Nephron progenitor cell (in vitro differentiated cells): ENCODE measurements around the gene SIAH3.

Source experiments
- DNase-seq: peaks from one replicate; pipeline ENCODE4 v3.0.0; 2021
- H3K27ac Mint-ChIP-seq: 2 replicates; pipeline ENCODE4 v1.8.0; 2021; ENCODE audit warnings: mild to moderate bottlenecking, moderate library complexity, mixed read lengths
- H3K27me3 Mint-ChIP-seq: 2 replicates; pipeline ENCODE4 v1.8.0; 2021; ENCODE audit warnings: mild to moderate bottlenecking, low read depth, mixed read lengths; ENCODE audit not compliant: poor library complexity
- H3K36me3 Mint-ChIP-seq: 2 replicates; pipeline ENCODE4 v1.8.0; 2021; ENCODE audit warnings: low read depth, mixed read lengths
- H3K4me1 Mint-ChIP-seq: 2 replicates; pipeline ENCODE4 v1.8.0; 2021; ENCODE audit warnings: mixed read lengths
- H3K4me3 Mint-ChIP-seq: 2 replicates; pipeline ENCODE4 v1.8.0; 2021; ENCODE audit warnings: mild to moderate bottlenecking, moderate library complexity, mixed read lengths
- H3K9me3 Mint-ChIP-seq: 2 replicates; pipeline ENCODE4 v1.8.0; 2021; ENCODE audit warnings: mild to moderate bottlenecking, moderate library complexity, mixed read lengths
- CTCF ChIP-seq: fragments of 200-600 bp; sonication (generic); IDR thresholded peaks from 2 replicates; pipeline ENCODE4 v1.5.0; 2021; ENCODE audit warnings: antibody characterized with exemption

Gene SIAH3

GRCh38 chr13:45847554-45848224 is 3.9 kb downstream of the SIAH3 start:
- H3K27ac Mint-ChIP-seq, result no peak overlapping the region
- no peak for TF ChIP-seq CTCF
- DNase-seq, result no peak
- peaks cover 39% of the 10 kb centered on the region for H3K27me3 Mint-ChIP-seq
- no peaks in the 10 kb centered on the region for H3K9me3 Mint-ChIP-seq
- H3K36me3 Mint-ChIP-seq, result no peaks in the 10 kb centered on the region
- H3K4me1 Mint-ChIP-seq, result peaks cover 58% of the 10 kb centered on the region
- H3K4me3 Mint-ChIP-seq, result peak overlapping the region; percentile 11

- Mint-ChIP-seq H3K9me3 (no peaks in the 10 kb centered on the region), H3K27ac (no peak overlapping the region), H3K4me3 (no peak overlapping the region), H3K4me1 (peaks cover 52% of the 10 kb centered on the region), H3K27me3 (peaks cover 29% of the 10 kb centered on the region), H3K36me3 (no peaks in the 10 kb centered on the region)
- no peak for DNase-seq
- TF ChIP-seq CTCF, result no peak
Observed at GRCh38 chr13:45846681-45847080, 4.9 kb downstream of the SIAH3 start.

GRCh38 chr13:45838171-45838745 is 13.3 kb downstream of the SIAH3 start:
- Mint-ChIP-seq H3K27ac (no peak overlapping the region), H3K4me3 (no peak overlapping the region), H3K9me3 (no peaks in the 10 kb centered on the region), H3K4me1 (peaks cover 25% of the 10 kb centered on the region), H3K27me3 (peaks cover 15% of the 10 kb centered on the region), H3K36me3 (no peaks in the 10 kb centered on the region)
- no peak for DNase-seq
- TF ChIP-seq CTCF, result no peak

- Mint-ChIP-seq H3K9me3 (no peaks in the 10 kb centered on the region), H3K4me3 (no peak overlapping the region), H3K27me3 (peaks cover 15% of the 10 kb centered on the region), H3K36me3 (no peaks in the 10 kb centered on the region), H3K27ac (no peak overlapping the region), H3K4me1 (peaks cover 28% of the 10 kb centered on the region)
- DNase-seq, result no peak
- TF ChIP-seq CTCF, result no peak
Observed at GRCh38 chr13:45837111-45837510, 14.4 kb downstream of the SIAH3 start.

GRCh38 chr13:45834411-45834994 is 17.1 kb downstream of the SIAH3 start:
- DNase-seq, result no peak

More at GRCh38 chr13:45834411-45834994, 17.1 kb downstream of the SIAH3 start:
- no peaks in the 10 kb centered on the region for H3K36me3 Mint-ChIP-seq
- no peak overlapping the region for H3K4me3 Mint-ChIP-seq
- no peaks in the 10 kb centered on the region for H3K9me3 Mint-ChIP-seq
- no peak for TF ChIP-seq CTCF
- peaks cover 28% of the 10 kb centered on the region for H3K4me1 Mint-ChIP-seq
- H3K27me3 Mint-ChIP-seq, result peaks cover 14% of the 10 kb centered on the region
- no peak overlapping the region for H3K27ac Mint-ChIP-seq
